Hindlimb muscle (tissue), 1 donor: ENCODE measurements around the gene KRT8. TPM values are rescaled to one million over a fixed set of nuclear protein-coding genes. Genes with fewer than 3 reads are reported as not detected.

ENCODE experiments used
- DNase-seq: peaks from one replicate; pipeline ENCODE4 v3.0.0-alpha.2; 2013
- polyA plus RNA-seq: library from polyadenylated mRNA; unstranded; fragments of 120-200 nt; gene quantifications from one replicate; pipeline ENCODE4 v1.2.1, GENCODE V29; 2013; ENCODE audit not compliant: insufficient read length

Gene KRT8
- polyA plus RNA-seq, 1 donor: 2.1 TPM

DNA sequence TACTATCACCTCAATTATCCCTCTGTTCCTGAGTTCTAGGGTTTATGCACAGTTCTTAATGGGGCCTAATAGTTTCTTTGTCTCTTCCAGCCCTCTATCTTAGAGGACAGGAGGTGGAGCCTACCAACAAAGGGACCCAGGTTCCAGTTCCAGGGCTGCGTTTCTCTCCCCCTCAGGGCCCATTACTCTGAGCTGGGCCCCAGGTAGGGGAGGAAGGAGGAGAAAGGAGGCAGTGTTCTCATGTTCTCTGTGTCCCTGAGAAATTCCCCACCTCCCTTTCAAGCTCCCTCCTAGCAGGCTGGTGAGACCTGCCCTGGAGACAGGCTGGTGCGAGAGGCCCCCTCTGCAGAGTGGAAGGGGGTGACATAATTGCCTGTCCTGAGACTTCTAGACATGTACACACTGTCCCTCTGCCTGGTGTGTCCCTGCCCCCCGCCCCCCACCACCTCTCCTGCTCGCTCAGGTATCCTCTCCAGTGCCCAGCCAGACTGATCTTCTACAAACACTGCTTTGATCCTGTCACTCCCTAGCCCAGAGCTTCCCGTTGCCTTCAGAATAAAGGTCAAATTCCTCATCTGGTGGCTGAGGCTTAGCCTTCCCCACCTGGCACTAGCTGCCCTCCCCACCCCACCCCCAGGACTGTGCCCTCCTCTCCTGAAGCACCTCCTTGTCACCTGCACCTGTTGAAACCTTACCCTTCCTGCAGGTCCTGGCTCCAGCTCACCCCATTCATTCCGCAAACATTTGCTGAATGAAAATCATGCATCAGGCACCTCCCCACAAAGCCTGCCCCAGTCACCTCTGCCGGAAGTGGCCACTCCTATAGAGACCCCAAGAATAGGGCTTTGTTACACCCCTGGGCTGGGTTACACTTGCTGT is 21.1 kb upstream of the KRT8 start:
- no peak for DNase-seq

GRCh38 chr12:52924764-52925716 is 20.2 kb upstream of the KRT8 start:
- no peak for DNase-seq

DNA sequence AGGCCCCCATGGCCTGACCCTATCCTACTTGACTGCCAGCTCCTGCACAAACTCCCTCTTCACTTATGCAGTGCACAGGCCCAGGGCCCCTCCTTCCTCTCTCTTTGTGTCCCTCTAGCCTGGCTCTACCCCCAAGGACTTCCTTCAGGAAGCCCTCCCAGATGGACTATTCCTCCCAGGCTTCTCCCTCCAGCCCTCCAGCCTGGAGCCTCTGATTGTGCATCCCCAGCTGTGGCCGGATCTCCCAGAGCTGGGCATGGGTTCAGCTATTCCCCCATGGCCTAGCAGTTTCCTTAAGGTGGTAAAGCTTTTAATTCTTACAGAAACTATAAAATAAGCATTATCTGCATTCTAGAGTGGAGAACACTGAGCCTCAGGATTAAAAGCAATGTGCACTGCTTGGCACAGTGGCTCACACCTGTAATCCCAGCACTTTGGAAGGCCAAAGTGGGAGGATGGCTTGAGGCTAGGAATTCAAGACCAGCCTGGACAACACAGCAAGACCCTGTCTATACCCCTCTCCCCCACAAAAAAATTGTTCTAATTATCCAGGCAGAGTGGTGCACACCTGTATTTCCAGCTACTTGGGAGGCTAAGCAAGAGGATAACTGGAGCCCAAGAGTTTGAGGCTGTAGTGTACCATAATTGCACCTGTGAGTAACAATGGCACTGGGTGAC is 16.8 kb upstream of the KRT8 start:
- DNase-seq: no peak

DNA sequence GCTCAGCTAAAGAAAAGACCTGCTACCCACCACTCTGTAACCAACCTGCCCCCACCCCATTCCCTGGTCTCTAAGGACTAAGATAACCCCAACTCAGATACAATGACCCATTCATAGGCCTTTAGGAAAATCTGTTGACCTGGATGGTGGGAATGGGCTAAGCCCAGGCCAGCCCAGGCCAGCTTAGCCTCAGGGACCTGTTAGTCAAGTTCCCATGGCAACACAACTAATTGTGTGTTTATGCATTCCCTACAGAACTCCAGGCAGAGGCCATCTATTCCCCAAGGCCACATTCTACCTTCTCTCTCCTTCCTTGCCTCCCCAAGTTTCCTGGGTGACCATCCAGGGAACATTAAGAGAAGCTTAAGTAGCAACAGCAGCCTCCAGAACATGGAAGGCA is 16.1 kb upstream of the KRT8 start:
- DNase-seq: no peak

- no peak for DNase-seq
Measured at GRCh38 chr12:52918784-52919183, 13.9 kb upstream of the KRT8 start.

GRCh38 chr12:52918351-52918750 is 13.5 kb upstream of the KRT8 start:
- DNase-seq: no peak

- DNase-seq: no peak
Measured at GRCh38 chr12:52917800-52918199, 12.9 kb upstream of the KRT8 start.

- DNase-seq: no peak
Measured at GRCh38 chr12:52916216-52916615, 11.3 kb upstream of the KRT8 start.

GRCh38 chr12:52915637-52916036 is 10.8 kb upstream of the KRT8 start:
- no peak for DNase-seq

DNA sequence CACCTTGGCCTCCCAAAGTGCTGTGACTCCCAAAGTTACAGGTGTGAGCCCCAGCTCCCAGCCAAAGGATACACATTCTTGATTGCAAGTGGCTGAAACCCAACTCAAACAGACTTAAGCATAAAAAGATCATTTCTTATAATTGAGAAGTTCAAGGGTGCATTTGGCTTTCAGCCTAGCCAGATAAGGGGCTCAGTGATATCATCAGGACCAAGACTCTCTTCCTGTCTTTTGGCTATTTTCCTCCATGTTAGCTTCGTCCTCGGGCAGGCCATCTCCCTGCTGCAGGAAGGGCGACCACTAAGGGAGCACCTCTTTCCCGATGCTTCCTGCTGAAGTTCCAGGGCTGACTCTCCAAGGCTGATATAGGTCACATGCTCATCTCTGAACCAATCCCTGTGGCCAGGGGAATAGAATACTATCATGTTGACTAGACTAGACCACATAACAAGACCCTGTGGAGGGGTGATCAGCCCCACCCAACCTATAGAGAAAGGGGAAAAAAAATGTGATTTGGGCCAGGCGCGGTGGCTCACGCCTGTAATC is 9.8 kb upstream of the KRT8 start:
- no peak for DNase-seq

- DNase-seq: no peak
Measured at GRCh38 chr12:52913431-52913821, 8.6 kb upstream of the KRT8 start.

DNA sequence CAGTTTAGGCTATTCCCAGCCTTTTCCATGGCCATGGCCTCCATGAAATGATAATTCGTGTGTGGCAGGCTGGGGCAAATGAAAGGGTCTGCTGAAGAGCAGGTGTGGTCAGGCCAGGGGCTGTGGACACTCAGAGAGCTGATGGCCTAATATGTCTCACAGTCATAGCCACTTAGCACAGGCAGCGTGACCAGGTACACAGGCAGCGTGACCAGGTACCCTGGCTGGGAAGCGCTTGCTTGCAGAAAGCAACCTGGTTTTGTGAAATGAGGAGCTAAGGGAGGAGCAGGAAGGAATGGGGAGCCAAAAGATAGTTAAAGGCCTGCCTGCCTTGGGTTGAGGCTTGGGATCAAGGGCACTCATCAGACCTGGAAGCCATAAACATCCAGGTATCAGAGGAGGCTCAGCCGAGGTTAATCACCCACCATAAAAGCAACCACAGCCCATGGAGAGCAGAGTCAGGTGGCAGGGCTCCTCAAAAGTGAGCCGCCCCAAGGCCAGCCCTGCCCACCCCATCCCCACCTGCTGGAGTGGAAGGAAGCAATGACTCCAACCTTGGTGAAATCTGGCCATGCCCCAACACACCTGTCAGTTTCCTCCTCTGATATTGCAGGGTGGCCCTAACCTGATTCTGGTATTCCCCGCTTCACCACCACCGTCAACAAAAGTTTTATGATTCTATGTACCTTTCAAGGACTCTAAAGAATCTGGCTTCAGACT is 8.0 kb upstream of the KRT8 start:
- DNase-seq: no peak

GRCh38 chr12:52910248-52910883 is 5.5 kb upstream of the KRT8 start:
- DNase-seq: no peak

- DNase-seq: no peak
Measured at GRCh38 chr12:52909796-52910195, 4.9 kb upstream of the KRT8 start.

GRCh38 chr12:52909331-52909730 is 4.5 kb upstream of the KRT8 start:
- no peak for DNase-seq

DNA sequence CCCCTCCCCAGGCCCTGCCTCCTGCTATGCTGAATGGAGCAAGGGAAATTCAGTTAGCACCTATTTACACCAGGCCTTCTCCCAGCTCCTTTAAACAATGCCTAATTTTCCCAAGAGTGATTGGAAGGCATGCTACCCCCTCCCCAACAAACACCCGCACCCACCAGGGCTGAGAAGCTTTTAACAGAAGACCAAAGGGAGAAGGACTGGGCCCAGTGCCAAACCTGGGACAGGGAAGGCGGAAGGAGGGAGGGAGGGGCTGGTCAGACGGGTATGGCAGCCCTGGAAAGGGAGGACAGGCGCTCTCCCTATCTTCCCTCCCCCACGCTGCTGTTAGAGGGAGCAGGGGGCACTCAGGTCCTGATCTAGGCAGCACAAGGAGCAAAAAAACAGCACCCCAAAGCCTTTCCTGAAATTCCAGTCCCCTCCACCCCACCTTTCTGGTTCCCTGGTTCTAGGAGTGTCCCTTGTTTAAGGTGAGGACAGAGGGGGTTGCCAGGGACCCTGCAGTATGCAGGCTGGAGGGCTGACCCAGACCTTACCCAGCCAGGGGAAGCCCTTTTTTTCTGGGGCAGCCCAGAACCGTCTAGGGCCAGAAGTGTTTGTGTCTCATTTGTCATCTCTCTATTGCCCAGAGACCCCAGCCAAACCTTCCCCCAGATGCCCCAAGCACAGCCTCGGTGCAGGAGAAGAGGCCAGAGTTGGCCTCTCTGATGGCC is 2.4 kb upstream of the KRT8 start:
- DNase-seq: no peak

DNA sequence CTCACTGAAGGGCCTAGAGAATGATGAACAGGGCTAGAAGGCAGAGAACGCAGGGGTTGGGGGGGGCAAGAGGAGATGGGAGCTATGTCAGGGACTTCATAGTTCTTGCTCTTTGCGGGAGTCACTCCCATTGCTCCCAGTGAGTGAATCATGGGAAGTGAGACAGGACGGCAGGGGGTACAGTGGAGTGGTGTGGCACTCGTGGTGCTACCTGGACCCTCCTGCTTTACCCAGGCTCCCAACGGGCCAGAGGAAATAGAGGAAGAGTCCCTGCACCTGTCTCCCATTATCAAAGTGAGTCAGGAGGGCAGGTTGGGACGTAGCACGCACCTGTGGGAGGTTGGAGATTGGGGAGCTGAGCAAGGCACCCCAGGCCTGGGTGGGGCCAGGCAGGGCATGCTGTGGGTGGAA is 1.3 kb upstream of the KRT8 start:
- DNase-seq: no peak

GRCh38 chr12:52903855-52904508 is 894 bp downstream of the KRT8 start:
- DNase-seq: no peak

DNA sequence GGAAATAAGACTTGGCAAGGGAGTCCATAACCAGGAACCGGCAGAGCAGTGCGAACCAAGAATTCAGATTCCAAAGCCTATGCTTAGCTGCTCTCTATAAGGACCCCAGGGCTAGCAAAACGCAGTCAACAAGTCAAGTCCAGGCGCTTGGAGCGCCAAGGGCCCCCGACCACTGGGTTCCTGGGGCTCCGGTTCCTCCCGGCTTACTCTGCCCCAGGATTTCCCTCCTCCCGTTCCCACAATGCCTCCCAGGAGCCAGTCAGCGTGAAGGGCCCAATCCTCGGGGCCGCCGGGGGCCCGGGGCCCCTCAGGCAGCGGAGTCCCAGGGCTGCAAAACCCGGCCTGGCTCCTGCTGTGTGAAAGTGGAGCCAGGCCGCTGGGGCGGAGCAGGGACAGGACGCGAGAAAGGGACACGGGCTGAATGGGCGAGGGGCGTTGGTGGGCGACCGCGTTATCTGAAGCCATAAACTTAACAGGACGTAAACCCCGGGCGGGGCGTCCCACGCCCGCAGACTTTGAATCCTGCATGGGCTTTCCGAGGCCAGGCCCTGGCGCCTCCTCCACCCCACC is 1.5 kb downstream of the KRT8 start:
- peak; percentile 81 for DNase-seq
